ENCODE results near the gene DCHS1.

DNA sequence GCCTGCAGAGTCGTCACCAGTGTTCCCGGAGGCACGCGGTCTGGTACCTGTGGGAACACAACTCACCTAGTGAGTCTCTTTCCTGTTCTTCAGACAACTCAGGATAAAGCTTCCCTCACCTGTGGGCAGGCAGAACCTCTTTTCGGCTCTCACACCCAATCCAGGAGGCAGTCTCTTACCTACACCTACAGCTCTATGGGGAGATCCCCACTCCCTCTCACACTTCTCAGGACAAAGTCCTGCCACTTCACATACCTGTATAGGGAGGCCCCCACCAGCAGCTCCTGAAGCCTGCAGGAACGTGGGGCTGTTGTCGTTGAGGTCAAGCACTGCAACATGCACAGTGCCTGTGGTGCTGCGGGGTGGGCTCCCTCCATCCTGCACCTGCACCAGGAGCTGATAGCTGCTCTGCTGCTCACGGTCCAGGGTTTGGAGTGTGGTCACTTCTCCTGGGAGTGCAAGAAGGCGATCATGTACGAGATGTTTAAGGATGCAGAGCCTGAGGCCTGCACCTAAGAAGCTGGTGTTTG lies 24.2 kb downstream of the DCHS1 start:
- TF ChIP-seq, protein P1, sequence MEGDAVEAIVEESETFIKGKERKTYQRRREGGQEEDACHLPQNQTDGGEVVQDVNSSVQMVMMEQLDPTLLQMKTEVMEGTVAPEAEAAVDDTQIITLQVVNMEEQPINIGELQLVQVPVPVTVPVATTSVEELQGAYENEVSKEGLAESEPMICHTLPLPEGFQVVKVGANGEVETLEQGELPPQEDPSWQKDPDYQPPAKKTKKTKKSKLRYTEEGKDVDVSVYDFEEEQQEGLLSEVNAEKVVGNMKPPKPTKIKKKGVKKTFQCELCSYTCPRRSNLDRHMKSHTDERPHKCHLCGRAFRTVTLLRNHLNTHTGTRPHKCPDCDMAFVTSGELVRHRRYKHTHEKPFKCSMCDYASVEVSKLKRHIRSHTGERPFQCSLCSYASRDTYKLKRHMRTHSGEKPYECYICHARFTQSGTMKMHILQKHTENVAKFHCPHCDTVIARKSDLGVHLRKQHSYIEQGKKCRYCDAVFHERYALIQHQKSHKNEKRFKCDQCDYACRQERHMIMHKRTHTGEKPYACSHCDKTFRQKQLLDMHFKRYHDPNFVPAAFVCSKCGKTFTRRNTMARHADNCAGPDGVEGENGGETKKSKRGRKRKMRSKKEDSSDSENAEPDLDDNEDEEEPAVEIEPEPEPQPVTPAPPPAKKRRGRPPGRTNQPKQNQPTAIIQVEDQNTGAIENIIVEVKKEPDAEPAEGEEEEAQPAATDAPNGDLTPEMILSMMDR (IDR thresholded peaks at IDR 0.05; ENCODE audit: low read depth, low read length), result no peak
- TF ChIP-seq EZH2phosphoT487 (IDR thresholded peaks at IDR 0.05; ENCODE audit: low read depth), result no peak
